HEK293T (cell line): Measurements from ENCODE around the gene MAPK12.

Experiments
- CTCF ChIA-PET: fragments of 350-600 bp; formaldehyde crosslinking; extraction: SDS; loops from one replicate; lab custom pipeline; 2021; ENCODE audit warnings: antibody characterized with exemption, inconsistent platforms; lab: Yijun Ruan, JAX
- POLR2A ChIA-PET: fragments of 350-600 bp; formaldehyde crosslinking; extraction: SDS; loops from one replicate; lab custom pipeline; 2020; ENCODE audit warnings: antibody characterized with exemption, inconsistent platforms; lab: Yijun Ruan, JAX
- DNase-seq: peaks from one replicate; pipeline ENCODE4 v3.0.0; 2012; ENCODE audit warnings: mixed read lengths; ENCODE audit errors: extremely low spot score
- ARNT ChIP-seq: fragments of 450-650 bp; IDR thresholded peaks from 2 replicates; pipeline ENCODE4 v1.6.1; 2017; ENCODE audit warnings: mild to moderate bottlenecking
- BHLHE40 ChIP-seq: fragments of 450-650 bp; IDR thresholded peaks from 2 replicates; pipeline ENCODE4 v1.6.1; 2016; ENCODE audit warnings: mild to moderate bottlenecking, moderate library complexity, borderline replicate concordance
- CTBP1 ChIP-seq: fragments of 450-650 bp; IDR thresholded peaks from 2 replicates; pipeline ENCODE4 v1.6.1; 2016; ENCODE audit warnings: borderline replicate concordance
- ELF4 ChIP-seq: fragments of 450-650 bp; IDR thresholded peaks from 2 replicates; pipeline ENCODE4 v1.6.1; 2017; ENCODE audit warnings: antibody characterized with exemption
- FOXA1 ChIP-seq: fragments of 450-650 bp; IDR thresholded peaks from 2 replicates; pipeline ENCODE4 v1.6.1; 2016; ENCODE audit warnings: mild to moderate bottlenecking
- FOXK2 ChIP-seq: fragments of 450-650 bp; IDR thresholded peaks from 2 replicates; pipeline ENCODE4 v1.6.1; 2016; ENCODE audit warnings: mild to moderate bottlenecking
- FOXM1 ChIP-seq: fragments of 450-650 bp; IDR thresholded peaks from 2 replicates; pipeline ENCODE4 v1.6.1; 2017; ENCODE audit warnings: mild to moderate bottlenecking, borderline replicate concordance
- HDGF ChIP-seq: fragments of 450-650 bp; IDR thresholded peaks from 2 replicates; pipeline ENCODE4 v1.6.1; 2017; ENCODE audit warnings: antibody characterized with exemption, borderline replicate concordance
- L3MBTL2 ChIP-seq: fragments of 450-650 bp; conservative IDR thresholded peaks from 2 replicates; pipeline ENCODE4 v1.6.1; 2016; ENCODE audit warnings: mild to moderate bottlenecking
- LEF1 ChIP-seq: fragments of 450-650 bp; IDR thresholded peaks from 2 replicates; pipeline ENCODE4 v1.6.1; 2017; ENCODE audit warnings: mild to moderate bottlenecking, borderline replicate concordance
- NFRKB ChIP-seq: fragments of 450-650 bp; IDR thresholded peaks from 2 replicates; pipeline ENCODE4 v1.6.1; 2016; ENCODE audit warnings: mild to moderate bottlenecking, moderate library complexity
- PKNOX1 ChIP-seq: fragments of 450-650 bp; IDR thresholded peaks from 2 replicates; pipeline ENCODE4 v1.6.1; 2016
- SP1 ChIP-seq: fragments of 450-650 bp; IDR thresholded peaks from 2 replicates; pipeline ENCODE4 v1.6.1; 2017
- SUZ12 ChIP-seq: fragments of 450-650 bp; IDR thresholded peaks from 2 replicates; pipeline ENCODE4 v1.6.1; 2016; ENCODE audit warnings: mild to moderate bottlenecking
- TARDBP ChIP-seq: fragments of 450-650 bp; IDR thresholded peaks from 2 replicates; pipeline ENCODE4 v1.6.1; 2016
- ZNF384 ChIP-seq: fragments of 450-650 bp; IDR thresholded peaks from 2 replicates; pipeline ENCODE4 v1.6.1; 2016

The MAPK12 gene

GRCh38 chr22:50292643-50293440 is 31.4 kb upstream of the MAPK12 start:
- TF ChIP-seq FOXA1: no peak
- TF ChIP-seq ELF4: no peak
- no peak for TF ChIP-seq NFRKB
- TF ChIP-seq ARNT: no peak
- no peak for TF ChIP-seq ZNF384
- no peak for TF ChIP-seq SP1
- no peak for TF ChIP-seq CTBP1
- CTCF ChIA-PET: no interaction called here

GRCh38 chr22:50289942-50290630 is 28.6 kb upstream of the MAPK12 start:
- TF ChIP-seq PKNOX1 (no peak), NFRKB (no peak), HDGF (no peak), L3MBTL2 (no peak), CTBP1 (no peak), FOXM1 (no peak), BHLHE40 (no peak), ELF4 (no peak), FOXA1 (no peak), TARDBP (no peak), SP1 (no peak)
- POLR2A ChIA-PET: no interaction called here
- DNase-seq: no peak
- CTCF ChIA-PET: no interaction called here

More at GRCh38 chr22:50292643-50293440, 31.4 kb upstream of the MAPK12 start:
- POLR2A ChIA-PET: no interaction called here
- no peak for DNase-seq

GRCh38 chr22:50289151-50289941 is 27.9 kb upstream of the MAPK12 start:
- no peak for TF ChIP-seq FOXK2
- TF ChIP-seq ZNF384: no peak
- no peak for TF ChIP-seq LEF1
- TF ChIP-seq FOXM1: no peak
- TF ChIP-seq PKNOX1: no peak
- no peak for TF ChIP-seq FOXA1
- TF ChIP-seq TARDBP: no peak
- TF ChIP-seq SUZ12: no peak
- TF ChIP-seq CTBP1: no peak
- no peak for DNase-seq
- ChIA-PET CTCF (no interaction called here), POLR2A (no interaction called here)

GRCh38 chr22:50287731-50288130 is 26.2 kb upstream of the MAPK12 start:
- POLR2A ChIA-PET: no interaction called here

GRCh38 chr22:50286701-50287318 is 25.3 kb upstream of the MAPK12 start:
- POLR2A ChIA-PET: no interaction called here
- CTCF ChIA-PET: no interaction called here
- TF ChIP-seq CTBP1 (no peak), ARNT (no peak), TARDBP (no peak), LEF1 (no peak), PKNOX1 (no peak), FOXA1 (no peak), FOXM1 (no peak), L3MBTL2 (no peak), SUZ12 (no peak), SP1 (no peak), ELF4 (no peak), FOXK2 (no peak), BHLHE40 (no peak)
- DNase-seq: no peak

More at GRCh38 chr22:50287731-50288130, 26.2 kb upstream of the MAPK12 start:
- no peak for DNase-seq
- CTCF ChIA-PET: no interaction called here
- TF ChIP-seq L3MBTL2: no peak
- no peak for TF ChIP-seq SUZ12
- no peak for TF ChIP-seq ARNT
- TF ChIP-seq HDGF: no peak
- no peak for TF ChIP-seq FOXA1
- no peak for TF ChIP-seq BHLHE40
- TF ChIP-seq PKNOX1: no peak
- TF ChIP-seq CTBP1: no peak
- no peak for TF ChIP-seq ELF4
- no peak for TF ChIP-seq LEF1
- TF ChIP-seq SP1: no peak
- no peak for TF ChIP-seq FOXK2
- no peak for TF ChIP-seq NFRKB
- no peak for TF ChIP-seq ZNF384
- no peak for TF ChIP-seq TARDBP
- TF ChIP-seq FOXM1: no peak
